ENCODE measurements around the gene CFAP43. TPM values are rescaled to one million over a fixed set of nuclear protein-coding genes. Genes with fewer than 3 reads are reported as not detected.
A peak's percentile ranks its signal among the peaks of the same experiment; 100 is the strongest.

The CFAP43 gene
- total and polyA plus RNA-seq, 2 experiments from 2014 or later: 0.24 to 0.44 TPM

GRCh38 chr10:104253606-104254410 lies 21.6 kb upstream of the CFAP43 start:
- H4K20me1 ChIP-seq (replicated peaks; ENCODE audit: insufficient read depth): peaks cover 8% of the 10 kb centered on the region
- H3K79me2 ChIP-seq (replicated peaks; ENCODE audit: insufficient read depth): peaks cover 32% of the 10 kb centered on the region
- ATAC-seq: peak; percentile 31
- peak overlapping the region; percentile 81 for H3K4me3 ChIP-seq
- peak overlapping the region; percentile 6 for H3K27ac ChIP-seq (ENCODE audit: low read depth)
- Mint-ChIP-seq H3K4me1 (peaks cover 49% of the 10 kb centered on the region), H3K9me3 (no peaks in the 10 kb centered on the region; the same call in 2 of the 3 replicates), H3K36me3 (ENCODE audit: low read depth) (peaks cover 8% of the 10 kb centered on the region), H3K4me3 (peak overlapping the region; percentile 81), H3K27me3 (ENCODE audit: insufficient read depth, low read depth, poor library complexity) (peaks cover 9% of the 10 kb centered on the region), H3K27ac (peak overlapping the region; percentile 69; the same call in 1 of the 2 replicates)
- H3K4me1 ChIP-seq (ENCODE audit: insufficient read depth): peaks cover 52% of the 10 kb centered on the region
- no peaks in the 10 kb centered on the region for H3K9me2 ChIP-seq (ENCODE audit: insufficient read depth)
- peak overlapping the region; percentile 90 for H3K4me2 ChIP-seq
- no peaks in the 10 kb centered on the region for H3K27me3 ChIP-seq (ENCODE audit: insufficient read depth)
- 0 out of 2 replicates have a peak, but pooled peaks cover 4% of the 10 kb centered on the region for H3K36me3 ChIP-seq (ENCODE audit: insufficient read depth)
- peak overlapping the region; percentile 81 for H2AFZ ChIP-seq
- peak; percentile 53 for DNase-seq (ENCODE audit: low spot score)
- H3F3A ChIP-seq (replicated peaks; ENCODE audit: low read depth): peaks cover 15% of the 10 kb centered on the region; the same call in 1 of the 2 replicates
- no peak for TF ChIP-seq CTCF (conservative IDR thresholded peaks at IDR 0.05; ENCODE audit: low read depth in 2 of 2)
- peak; percentile 51 for TF ChIP-seq NANOG (IDR thresholded peaks at IDR 0.05; ENCODE audit: borderline replicate concordance)

GRCh38 chr10:104253106-104253505 lies 20.9 kb upstream of the CFAP43 start:
- Histone ChIP-seq H4K20me1 (replicated peaks; ENCODE audit: insufficient read depth) (peaks cover 7% of the 10 kb centered on the region), H3K4me2 (peak overlapping the region; percentile 90), H2AFZ (no peak overlapping the region), H3F3A (replicated peaks; ENCODE audit: low read depth) (peaks cover 15% of the 10 kb centered on the region; the same call in 1 of the 2 replicates), H3K27ac (ENCODE audit: low read depth) (peak overlapping the region; percentile 6; the same call in 1 of the 2 replicates), H3K36me3 (ENCODE audit: insufficient read depth) (no peaks in the 10 kb centered on the region; the same call in 1 of the 2 replicates), H3K4me1 (ENCODE audit: insufficient read depth) (peaks cover 52% of the 10 kb centered on the region), H3K79me2 (replicated peaks; ENCODE audit: insufficient read depth) (peaks cover 25% of the 10 kb centered on the region), H3K9me2 (ENCODE audit: insufficient read depth) (peaks cover 4% of the 10 kb centered on the region; the same call in 1 of the 2 replicates), H3K27me3 (ENCODE audit: insufficient read depth) (no peaks in the 10 kb centered on the region), H3K4me3 (peak overlapping the region; percentile 81)
- H3K9me3 Mint-ChIP-seq: no peaks in the 10 kb centered on the region; the same call in 2 of the 3 replicates
- peak overlapping the region; percentile 81 for H3K4me3 Mint-ChIP-seq
- DNase-seq (ENCODE audit: low spot score): no peak
- no peak for TF ChIP-seq CREB1 (CRISPR knock-in tag; IDR thresholded peaks at IDR 0.05; ENCODE audit: low read depth)
- TF ChIP-seq POLR2AphosphoS5 (IDR thresholded peaks at IDR 0.05; ENCODE audit: low read depth): no peak
- TF ChIP-seq JUNB (IDR thresholded peaks at IDR 0.05; ENCODE audit: unreplicated experiment): no peak
- no peak for TF ChIP-seq REST (IDR thresholded peaks at IDR 0.05; ENCODE audit: unreplicated experiment)
- TF ChIP-seq EZH2phosphoT487 (IDR thresholded peaks at IDR 0.05; ENCODE audit: unreplicated experiment): no peak
- TF ChIP-seq ETS1 (IDR thresholded peaks at IDR 0.05): no peak
- H3K4me1 Mint-ChIP-seq: peaks cover 49% of the 10 kb centered on the region
- ATAC-seq: peak; percentile 7; the same call in 1 of the 3 replicates
- H3K27ac Mint-ChIP-seq: no peak overlapping the region
- H3K36me3 Mint-ChIP-seq (ENCODE audit: low read depth): peaks cover 3% of the 10 kb centered on the region
- H3K27me3 Mint-ChIP-seq (ENCODE audit: insufficient read depth, low read depth, poor library complexity): peaks cover 9% of the 10 kb centered on the region

Measured in GM23338 (cell line).